ENCODE results near the gene RUNX1. TPM values are rescaled to one million over a fixed set of nuclear protein-coding genes. Genes with fewer than 3 reads are reported as not detected.

Gene RUNX1
- total RNA-seq, 4 donors from 2014 or later, result 16.2 to 34.6 (median 26.4) TPM

DNA sequence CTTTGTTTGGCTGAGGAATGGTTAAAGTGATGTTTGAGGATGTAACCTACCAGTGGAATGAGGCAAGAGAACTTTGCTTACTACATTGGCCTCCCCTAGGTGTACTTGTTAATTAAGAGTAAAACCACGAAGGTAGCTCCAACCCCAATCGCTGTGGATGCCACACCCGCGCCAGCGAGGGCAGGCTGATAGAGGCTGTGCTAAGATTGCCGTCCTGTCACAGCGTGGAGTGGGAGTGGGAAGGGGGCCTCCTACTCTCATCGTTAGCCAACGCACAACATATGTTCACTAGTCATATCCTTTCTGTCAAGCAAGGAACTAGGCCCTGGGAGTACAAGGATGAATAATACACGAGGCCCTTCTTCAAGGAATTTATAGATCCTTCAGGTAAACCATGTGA lies 99.6 kb downstream of the RUNX1 start:
- TF ChIP-seq, protein P1, sequence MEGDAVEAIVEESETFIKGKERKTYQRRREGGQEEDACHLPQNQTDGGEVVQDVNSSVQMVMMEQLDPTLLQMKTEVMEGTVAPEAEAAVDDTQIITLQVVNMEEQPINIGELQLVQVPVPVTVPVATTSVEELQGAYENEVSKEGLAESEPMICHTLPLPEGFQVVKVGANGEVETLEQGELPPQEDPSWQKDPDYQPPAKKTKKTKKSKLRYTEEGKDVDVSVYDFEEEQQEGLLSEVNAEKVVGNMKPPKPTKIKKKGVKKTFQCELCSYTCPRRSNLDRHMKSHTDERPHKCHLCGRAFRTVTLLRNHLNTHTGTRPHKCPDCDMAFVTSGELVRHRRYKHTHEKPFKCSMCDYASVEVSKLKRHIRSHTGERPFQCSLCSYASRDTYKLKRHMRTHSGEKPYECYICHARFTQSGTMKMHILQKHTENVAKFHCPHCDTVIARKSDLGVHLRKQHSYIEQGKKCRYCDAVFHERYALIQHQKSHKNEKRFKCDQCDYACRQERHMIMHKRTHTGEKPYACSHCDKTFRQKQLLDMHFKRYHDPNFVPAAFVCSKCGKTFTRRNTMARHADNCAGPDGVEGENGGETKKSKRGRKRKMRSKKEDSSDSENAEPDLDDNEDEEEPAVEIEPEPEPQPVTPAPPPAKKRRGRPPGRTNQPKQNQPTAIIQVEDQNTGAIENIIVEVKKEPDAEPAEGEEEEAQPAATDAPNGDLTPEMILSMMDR (IDR thresholded peaks at IDR 0.05; ENCODE audit: low read depth), result no peak

DNA sequence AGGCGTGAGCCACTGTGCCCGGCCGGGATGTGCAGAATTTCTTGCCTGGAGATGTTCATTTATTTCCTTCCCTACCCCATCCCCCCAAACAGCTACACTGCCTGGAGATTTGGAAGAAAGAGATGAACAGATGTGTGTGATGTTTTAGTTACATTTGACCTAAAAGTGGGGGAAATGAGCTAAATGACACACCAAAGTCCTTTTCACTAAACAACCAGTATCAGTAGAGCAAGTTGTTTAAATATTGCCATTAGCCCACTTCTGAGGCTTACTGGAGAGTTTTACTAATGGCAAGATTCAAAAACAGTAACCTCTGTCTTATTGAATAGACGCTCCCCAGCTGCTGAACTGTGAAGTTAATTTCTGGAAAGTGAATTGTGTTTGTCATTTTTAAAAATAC lies 100.1 kb downstream of the RUNX1 start:
- TF ChIP-seq, protein P1 (IDR thresholded peaks at IDR 0.05; ENCODE audit: low read depth), result no peak

DNA sequence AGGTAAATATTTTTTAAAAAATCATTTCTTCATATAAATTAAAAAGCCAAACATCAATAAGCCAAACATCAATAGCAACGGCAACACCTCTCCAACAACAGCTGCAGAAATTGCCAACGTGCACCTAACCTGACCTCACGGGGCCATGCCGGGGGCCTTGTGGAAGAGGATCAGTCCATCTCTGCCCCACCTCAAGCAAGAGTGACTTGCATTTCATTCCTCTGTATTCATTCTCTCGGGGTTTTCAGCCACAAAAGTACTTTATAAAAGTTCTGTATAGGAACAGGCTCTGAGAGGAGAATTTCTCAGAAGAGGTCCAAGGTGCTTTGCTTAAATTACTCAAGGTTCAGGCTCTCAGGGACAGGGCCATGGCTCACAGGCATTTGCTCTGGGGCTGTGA lies 100.9 kb downstream of the RUNX1 start:
- TF ChIP-seq, protein P1 (IDR thresholded peaks at IDR 0.05; ENCODE audit: low read depth), result no peak

DNA sequence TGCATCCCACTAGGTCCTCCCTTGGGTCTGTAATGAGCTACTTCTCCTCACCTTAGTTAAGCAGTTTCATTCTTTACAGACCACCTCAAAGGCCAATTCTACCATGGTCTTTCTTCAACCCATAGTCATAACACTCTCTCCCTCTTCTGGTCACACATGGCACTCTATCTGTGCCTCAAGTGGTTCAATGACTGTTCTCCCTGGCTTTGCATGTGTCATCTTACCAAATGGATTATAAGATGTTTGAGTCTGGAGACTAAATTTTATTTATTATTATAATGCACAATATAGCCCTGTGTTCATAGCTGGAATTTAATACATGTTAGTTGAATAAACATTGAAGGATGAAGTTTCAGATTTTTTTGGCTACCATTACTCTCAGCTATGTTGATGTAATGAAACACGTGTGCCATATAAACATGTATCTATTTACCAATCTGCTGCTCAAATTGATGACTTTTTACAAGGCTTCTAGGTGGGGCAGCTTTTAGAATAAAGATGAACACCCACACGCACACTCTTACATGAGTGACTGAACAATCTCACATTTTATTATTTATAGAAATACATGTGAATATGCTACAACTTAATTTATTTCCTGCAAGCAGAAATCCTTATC lies 102.1 kb downstream of the RUNX1 start:
- TF ChIP-seq, protein P1 (IDR thresholded peaks at IDR 0.05; ENCODE audit: low read depth), result no peak

DNA sequence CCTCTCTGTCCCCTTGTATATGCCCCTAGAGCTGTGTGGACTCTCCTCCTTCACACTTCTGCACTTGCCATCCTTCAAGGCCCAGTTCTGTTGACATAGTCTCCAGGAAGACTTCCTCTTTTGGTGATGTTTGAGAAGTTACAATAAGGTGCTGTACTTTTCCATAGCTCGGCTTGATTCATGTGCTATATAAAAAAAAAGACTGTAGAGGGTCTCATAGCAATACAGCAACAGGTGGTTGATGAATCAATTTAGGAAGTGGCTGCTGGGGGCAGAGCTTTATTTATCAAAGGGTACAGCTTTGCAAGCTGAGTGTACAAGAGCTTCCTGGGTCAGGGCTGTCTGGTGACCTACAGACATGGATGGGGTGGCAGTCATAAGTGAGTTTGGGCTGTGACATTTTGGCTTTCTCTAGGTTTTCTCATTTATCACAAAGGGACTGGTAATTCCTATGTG lies 102.7 kb downstream of the RUNX1 start:
- TF ChIP-seq, protein P1 (IDR thresholded peaks at IDR 0.05; ENCODE audit: low read depth), result no peak

DNA sequence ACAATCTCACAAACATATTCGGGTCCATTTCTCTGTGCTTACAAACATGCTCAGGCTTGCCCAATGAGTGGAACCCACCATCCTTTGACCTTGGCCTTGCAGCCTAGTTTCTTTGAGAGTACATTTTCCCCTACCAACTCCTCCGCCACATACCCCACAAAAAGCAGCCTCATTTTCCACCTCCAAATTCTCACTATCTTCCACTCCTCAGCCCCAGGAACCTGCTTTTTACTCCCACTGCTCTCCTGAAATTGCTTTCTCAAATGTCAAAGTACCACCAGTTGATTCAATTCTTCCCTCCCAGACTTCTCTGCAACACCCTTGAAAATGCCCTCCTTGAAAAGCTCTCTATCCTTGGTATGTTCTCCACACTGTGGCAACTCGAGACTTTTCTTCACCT lies 103.8 kb downstream of the RUNX1 start:
- TF ChIP-seq, protein P1 (IDR thresholded peaks at IDR 0.05; ENCODE audit: low read depth), result no peak

DNA sequence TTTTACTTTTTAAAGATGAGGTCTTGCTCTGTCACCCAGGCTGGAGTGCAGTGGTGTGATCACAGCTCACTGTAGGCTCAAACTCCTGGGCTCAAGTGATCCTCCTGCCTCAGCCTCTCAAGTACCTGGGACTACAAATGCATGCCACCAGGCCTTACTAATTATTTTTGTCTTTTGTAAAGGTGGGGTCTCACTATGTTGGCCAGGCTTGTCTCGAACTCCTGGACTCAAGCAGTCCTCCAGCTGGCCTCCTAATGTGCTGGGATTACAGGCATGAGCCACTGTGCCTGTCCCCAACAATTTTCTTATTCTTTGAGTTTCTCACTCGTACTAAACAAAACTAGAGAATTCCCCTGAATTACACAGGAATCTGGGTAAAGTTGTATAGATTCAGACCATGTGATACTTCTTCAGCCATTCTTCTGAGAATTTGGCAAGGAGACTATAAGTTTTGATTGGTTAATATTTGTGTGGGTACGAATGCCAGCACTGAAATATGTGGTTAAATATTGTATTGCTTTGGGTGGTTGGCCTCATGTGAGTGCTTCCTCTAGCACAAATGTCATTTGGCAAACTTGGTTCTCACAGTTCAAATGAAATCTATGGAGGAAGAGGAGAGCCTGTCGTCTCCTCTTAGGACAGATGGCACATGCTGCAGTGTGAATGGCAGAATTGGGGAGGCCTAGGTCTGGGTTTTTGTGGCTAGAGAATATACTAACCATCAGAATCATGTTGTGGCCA lies 104.9 kb downstream of the RUNX1 start:
- TF ChIP-seq, protein P1 (IDR thresholded peaks at IDR 0.05; ENCODE audit: low read depth), result no peak

Data from subcutaneous adipose tissue (tissue), 4 donors.